ENCODE measurements around the gene AATK. TPM values are rescaled to one million over a fixed set of nuclear protein-coding genes. Genes with fewer than 3 reads are reported as not detected.

The AATK gene
- total and polyA plus RNA-seq, 9 of the 15 experiments (the other 6 are each of a cell fraction or from before 2014, with no cell fraction given) = 0.11 to 0.55 (median 0.38) TPM; not detected in 5

- TF ChIP-seq U2AF1 (optimal IDR thresholded peaks at IDR 0.05; ENCODE audit: low read depth, low read length) (no peak), ZBTB9 (CRISPR knock-in tag; IDR thresholded peaks at IDR 0.05) (peak; percentile 77; the same call in 1 of the 2 replicates), ELF4 (CRISPR knock-in tag; IDR thresholded peaks at IDR 0.05) (peak; percentile 90), TFE3 (CRISPR knock-in tag; IDR thresholded peaks at IDR 0.05) (no peak), ZNF589 (CRISPR knock-in tag; IDR thresholded peaks at IDR 0.05; ENCODE audit: low read depth) (peak; percentile 72; the same call in 1 of the 2 replicates), RUNX1 (IDR thresholded peaks at IDR 0.05; ENCODE audit: low read depth) (no peak), POLR2G (IDR thresholded peaks at IDR 0.05; ENCODE audit: low read depth, low read length) (peak; percentile 79), GABPA (tag; conservative IDR thresholded peaks at IDR 0.05; ENCODE audit: low read depth) (peak; percentile 72), UBTF (IDR thresholded peaks at IDR 0.05; ENCODE audit: borderline replicate concordance in 1 of 2, low read depth in 2 of 2, low read length in 2 of 2) (peak in 1 of 2 experiments; percentile 79; a peak in 1 of 4 replicates), OTX1 (CRISPR knock-in tag; IDR thresholded peaks at IDR 0.05) (0 out of 2 replicates have a peak, but pooled peaks have one; percentile 10)
Observed at GRCh38 chr17:81193470-81194224, 27.6 kb upstream of the AATK start (continued).
